PC-3 (cell line): ENCODE results near the gene ZBTB16. TPM values are rescaled to one million over a fixed set of nuclear protein-coding genes. Genes with fewer than 3 reads are reported as not detected.

Experiments
- ATAC-seq: fragments of 200-7000 bp; cut with Tn5 transposase; 2 replicates; pipeline ENCODE4 v1.9.1; 2020; ENCODE audit warnings: mild to moderate bottlenecking, moderate library complexity
- BruUV-seq: library from RNA; stranded (reverse); fragments of 400-500 nt; replicated peaks from 2 replicates; lab custom pipeline; 2021; lab: Mats Ljungman, UMichigan
- CTCF ChIA-PET: fragments of 300-600 bp; sonication (Branson Sonifier 250); formaldehyde crosslinking; loops from one replicate; lab custom pipeline; 2022; ENCODE audit warnings: antibody characterized with exemption; lab: Charles Lee
- POLR2A ChIA-PET: fragments of 300-600 bp; sonication (Branson Sonifier 250); formaldehyde crosslinking; loops from one replicate; lab custom pipeline; 2022; ENCODE audit warnings: antibody characterized with exemption; ENCODE audit not compliant: unreplicated experiment; lab: Charles Lee
- DNase-seq: peaks from one replicate; pipeline ENCODE4 v3.0.0-alpha.2; 2015
- H2AFZ ChIP-seq: fragments of 300-600 bp; sonication (generic); 2 replicates; pipeline ENCODE4 v1.6.0; 2016; ENCODE audit warnings: antibody characterized with exemption, low read length
- H3F3A ChIP-seq: fragments of 300-600 bp; sonication (generic); one replicate; pipeline ENCODE4 v1.6.0; 2017; ENCODE audit warnings: antibody characterized with exemption, low read length, control low read depth, mild to moderate bottlenecking; ENCODE audit not compliant: unreplicated experiment
- H3K27ac ChIP-seq: fragments of 300-600 bp; sonication (generic); 2 replicates; pipeline ENCODE4 v1.5.1; 2016; ENCODE audit warnings: mild to moderate bottlenecking, low read length
- H3K27me3 ChIP-seq: fragments of 300-600 bp; sonication (generic); 2 replicates; pipeline ENCODE4 v1.6.1; 2016; ENCODE audit warnings: low read length, mixed read lengths
- H3K36me3 ChIP-seq: fragments of 300-600 bp; sonication (generic); 2 replicates; pipeline ENCODE4 v1.6.1; 2016; ENCODE audit warnings: low read depth, mixed run types, low read length, mixed read lengths
- H3K4me1 ChIP-seq: fragments of 300-600 bp; sonication (generic); 2 replicates; pipeline ENCODE4 v1.5.1; 2016; ENCODE audit warnings: low read length; ENCODE audit not compliant: insufficient read depth
- H3K4me2 ChIP-seq: fragments of 300-600 bp; sonication (generic); 2 replicates; pipeline ENCODE4 v1.6.0; 2016; ENCODE audit warnings: low read length
- H3K4me3 ChIP-seq: fragments of 300-600 bp; sonication (generic); 2 replicates; pipeline ENCODE4 v1.5.1; 2016; ENCODE audit warnings: mild to moderate bottlenecking, low read length, mixed read lengths
- H3K79me2 ChIP-seq: fragments of 300-600 bp; sonication (generic); 2 replicates; pipeline ENCODE4 v1.6.1; 2017; ENCODE audit warnings: low read length, mixed read lengths
- H3K9ac ChIP-seq: fragments of 300-600 bp; sonication (generic); 2 replicates; pipeline ENCODE4 v1.6.0; 2016; ENCODE audit warnings: mild to moderate bottlenecking, low read length
- H3K9me2 ChIP-seq: fragments of 300-600 bp; sonication (generic); replicated peaks from 2 replicates; pipeline ENCODE4 v1.6.1; 2016; ENCODE audit warnings: mixed run types, low read length, mixed read lengths
- H3K9me3 ChIP-seq: fragments of 300-600 bp; sonication (generic); 2 replicates; pipeline ENCODE4 v1.6.1; 2016; ENCODE audit warnings: low read length, mixed read lengths
- H4K20me1 ChIP-seq: fragments of 300-600 bp; sonication (generic); 2 replicates; pipeline ENCODE4 v1.6.1; 2016; ENCODE audit warnings: low read length, mixed read lengths
- CTCF ChIP-seq: fragments of 300-600 bp; sonication (generic); conservative IDR thresholded peaks from 2 replicates; pipeline ENCODE4 v1.5.1; 2017; ENCODE audit warnings: antibody characterized with exemption, low read depth, mild to moderate bottlenecking, low read length
- EZH2 ChIP-seq: fragments of 300-600 bp; sonication (generic); IDR thresholded peaks from one replicate; pipeline ENCODE4 v1.6.1; 2017; ENCODE audit warnings: antibody characterized with exemption, mild to moderate bottlenecking, low read length; ENCODE audit not compliant: unreplicated experiment
- EZH2phosphoT487 ChIP-seq: fragments of 300-600 bp; sonication (generic); IDR thresholded peaks from 2 replicates; pipeline ENCODE4 v1.6.1; 2018; ENCODE audit warnings: mild to moderate bottlenecking, antibody characterized with exemption, low read length, borderline replicate concordance
- intact Hi-C: fragments of 100-400 bp; cut with micrococcal nuclease; formaldehyde crosslinking; loops from 2 replicates; pipeline ENCODE4 v1.9.0; 2023
- total RNA-seq: library from RNA; depleted of rRNA; stranded (reverse); fragments of >200 nt; gene quantifications from 2 replicates; pipeline ENCODE4 v1.2.3, GENCODE V29; 2014

Gene ZBTB16
- total RNA-seq, 1 experiment from 2014 or later = not detected

- Histone ChIP-seq H3K36me3 (no peaks in the 10 kb centered on the region), H3K9me3 (no peaks in the 10 kb centered on the region), H3K9me2 (no peaks in the 10 kb centered on the region), H3K4me2 (no peak overlapping the region), H3K79me2 (no peaks in the 10 kb centered on the region), H3F3A (no peaks in the 10 kb centered on the region), H3K27me3 (peaks cover 51% of the 10 kb centered on the region), H4K20me1 (no peaks in the 10 kb centered on the region), H3K4me1 (no peaks in the 10 kb centered on the region), H3K4me3 (no peak overlapping the region), H2AFZ (no peak overlapping the region), H3K27ac (no peak overlapping the region), H3K9ac (no peak overlapping the region)
- no peak for TF ChIP-seq EZH2phosphoT487
- TF ChIP-seq CTCF = no peak
- no peak for TF ChIP-seq EZH2
- POLR2A ChIA-PET = no interaction called here
- BruUV-seq = no TSS peak
- DNase-seq (no peak), ATAC-seq (no peak)
- intact Hi-C loops = no loop called here
- CTCF ChIA-PET = no interaction called here
Measured at GRCh38 chr11:114090976-114091375, 31.5 kb downstream of the ZBTB16 start.

- H3K36me3 ChIP-seq = no peaks in the 10 kb centered on the region
- no peaks in the 10 kb centered on the region for H3K9me3 ChIP-seq
- intact Hi-C loops = no loop called here
- H3K4me3 ChIP-seq = no peak overlapping the region
- ATAC-seq (no peak), DNase-seq (no peak)
- H3K4me1 ChIP-seq = no peaks in the 10 kb centered on the region
- no peak overlapping the region for H3K27ac ChIP-seq
- TF ChIP-seq EZH2phosphoT487 = no peak
- TF ChIP-seq EZH2 = no peak
- no peak for TF ChIP-seq CTCF
- no peak overlapping the region for H2AFZ ChIP-seq
- no peaks in the 10 kb centered on the region for H3K9me2 ChIP-seq
- ChIA-PET CTCF (interaction anchor here (0.5 kb wide), 1 partner anchor 19 kb away, joined by 4 read pairs; no protein-coding TSS in a partner anchor), POLR2A (no interaction called here)
- H3F3A ChIP-seq = no peaks in the 10 kb centered on the region
- no peak overlapping the region for H3K4me2 ChIP-seq
- no peaks in the 10 kb centered on the region for H3K79me2 ChIP-seq
- no TSS peak for BruUV-seq
- H3K9ac ChIP-seq = no peak overlapping the region
- no peaks in the 10 kb centered on the region for H4K20me1 ChIP-seq
- H3K27me3 ChIP-seq = peaks cover 58% of the 10 kb centered on the region
Measured at GRCh38 chr11:114091516-114092397, 32.2 kb downstream of the ZBTB16 start.

GRCh38 chr11:114092478-114092877 lies 33.0 kb downstream of the ZBTB16 start:
- Histone ChIP-seq H3F3A (no peaks in the 10 kb centered on the region), H4K20me1 (no peaks in the 10 kb centered on the region), H3K4me3 (no peak overlapping the region), H3K79me2 (no peaks in the 10 kb centered on the region), H3K36me3 (no peaks in the 10 kb centered on the region), H3K27ac (no peak overlapping the region), H3K9me3 (no peaks in the 10 kb centered on the region), H3K27me3 (peaks cover 60% of the 10 kb centered on the region), H3K4me2 (no peak overlapping the region), H3K9me2 (no peaks in the 10 kb centered on the region), H2AFZ (no peak overlapping the region), H3K9ac (no peak overlapping the region), H3K4me1 (no peaks in the 10 kb centered on the region)
- no peak for DNase-seq
- TF ChIP-seq EZH2 (no peak), CTCF (no peak), EZH2phosphoT487 (no peak)
- ChIA-PET CTCF (interaction anchor here (0.5 kb wide), 1 partner anchor 19 kb away, joined by 4 read pairs; no protein-coding TSS in a partner anchor), POLR2A (no interaction called here)
- intact Hi-C loops = no loop called here
- BruUV-seq = no TSS peak
- no peak for ATAC-seq
